ENCODE data around the gene SCNN1B.

The SCNN1B gene

DNA sequence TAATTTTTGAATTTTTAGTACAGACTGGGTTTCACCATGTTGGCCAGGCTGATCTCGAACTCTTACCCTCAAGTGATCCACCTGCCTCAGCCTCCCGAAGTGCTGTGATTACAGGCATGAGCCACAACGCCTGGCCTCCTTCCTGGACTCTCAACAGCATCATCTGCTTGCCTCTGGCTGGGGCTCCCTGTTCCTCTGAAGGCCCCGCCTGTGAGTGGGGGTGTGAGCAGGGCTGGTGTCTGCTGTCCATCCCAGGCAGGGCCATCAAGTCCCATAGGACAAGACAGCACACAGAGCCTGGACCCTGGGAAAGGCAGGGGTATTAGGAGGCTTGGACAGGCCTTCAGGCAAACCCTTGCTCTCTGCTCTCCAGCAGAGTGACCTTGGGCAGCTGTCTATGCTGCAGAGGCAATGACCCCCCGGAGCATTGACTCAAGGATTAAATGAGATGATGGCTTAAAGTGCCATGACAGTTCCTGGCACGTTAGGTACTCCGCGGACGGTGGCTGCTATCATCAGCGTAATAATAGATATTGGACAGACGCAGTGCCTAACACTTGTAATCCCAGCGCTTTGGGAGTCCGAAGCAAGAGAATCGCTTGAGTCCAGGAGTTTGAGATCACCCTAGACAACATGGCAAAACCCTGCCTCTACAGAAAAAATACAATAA lies 19.2 kb downstream of the SCNN1B start:
- no peak for DNase-seq (ENCODE audit: low spot score)

DNA sequence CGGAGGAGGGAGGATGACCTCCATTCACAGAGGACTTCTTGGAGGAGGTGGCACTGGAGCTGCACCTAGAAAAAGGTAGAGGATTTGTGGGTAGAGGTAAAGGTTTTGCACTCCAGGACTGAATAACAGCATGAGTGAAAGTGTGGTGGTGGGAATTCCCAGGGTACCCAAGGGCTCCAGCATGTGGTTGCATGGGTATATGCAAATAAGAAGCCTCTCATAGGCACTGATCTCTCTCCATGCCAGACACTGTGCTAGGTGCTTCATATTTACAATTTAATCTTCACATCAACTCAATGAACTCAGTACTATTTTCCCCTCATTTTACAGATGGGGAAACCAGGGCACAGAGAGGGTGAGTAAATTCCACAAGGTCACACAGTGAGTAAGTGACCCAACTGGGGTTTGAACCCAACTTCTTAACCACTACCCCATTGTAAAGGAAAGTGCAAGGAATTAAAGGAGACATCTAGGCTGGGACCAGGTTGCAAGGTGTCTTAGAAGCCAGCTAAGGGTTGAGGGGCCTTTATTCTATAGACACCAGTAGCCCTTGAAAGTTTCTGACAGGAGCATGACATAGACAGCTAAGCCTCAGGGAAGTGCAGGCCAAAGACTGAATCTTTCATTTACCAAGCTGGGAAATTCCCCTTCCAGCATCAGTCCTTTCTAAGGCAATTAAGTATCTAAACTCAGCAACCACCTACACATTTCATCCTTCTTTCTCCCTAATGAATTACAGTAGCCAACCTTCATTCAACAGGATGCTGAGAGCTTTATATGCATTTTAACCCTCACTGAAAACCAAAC lies 21.3 kb downstream of the SCNN1B start:
- DNase-seq (ENCODE audit: low spot score) = no peak

DNA sequence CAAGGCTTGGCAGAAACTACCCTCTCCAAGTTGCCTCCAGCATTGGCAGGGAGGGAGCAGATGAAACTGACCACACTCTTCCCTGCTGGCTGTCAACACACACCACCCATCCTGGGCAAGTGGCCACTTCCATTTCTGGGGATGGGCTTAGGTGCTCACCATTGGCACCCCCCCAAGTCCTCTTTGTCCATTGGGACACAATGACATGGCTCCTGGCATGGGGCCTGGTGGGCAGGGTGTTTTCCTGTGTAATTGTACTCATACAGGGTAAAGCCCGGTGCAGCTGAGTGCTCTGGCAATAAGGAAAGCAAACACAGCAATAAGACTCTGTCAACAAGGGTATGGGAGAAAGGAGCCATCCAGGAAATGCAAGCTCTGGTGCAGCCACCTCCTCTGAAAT lies 22.6 kb downstream of the SCNN1B start:
- no peak for DNase-seq (ENCODE audit: low spot score)

DNA sequence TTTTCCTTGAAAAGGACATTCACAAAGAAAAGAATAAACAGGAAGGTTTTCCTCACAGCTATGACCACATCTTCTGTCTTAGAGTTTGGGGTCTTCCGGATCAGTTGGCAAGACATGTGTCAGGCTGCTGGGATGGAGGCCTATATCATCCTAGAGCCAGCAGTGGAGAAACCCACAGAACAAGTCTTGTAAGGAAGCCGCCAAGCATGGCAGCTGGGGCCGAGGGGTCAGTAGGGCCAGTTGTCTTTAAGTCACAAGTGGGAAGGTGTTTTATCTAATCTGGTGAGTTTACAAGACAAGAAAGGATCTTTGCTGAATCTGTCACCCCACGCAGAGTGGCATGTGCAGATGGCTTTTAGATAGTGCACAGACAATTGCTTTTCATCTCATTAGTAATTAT lies 25.7 kb downstream of the SCNN1B start:
- DNase-seq (ENCODE audit: low spot score) = no peak

DNA sequence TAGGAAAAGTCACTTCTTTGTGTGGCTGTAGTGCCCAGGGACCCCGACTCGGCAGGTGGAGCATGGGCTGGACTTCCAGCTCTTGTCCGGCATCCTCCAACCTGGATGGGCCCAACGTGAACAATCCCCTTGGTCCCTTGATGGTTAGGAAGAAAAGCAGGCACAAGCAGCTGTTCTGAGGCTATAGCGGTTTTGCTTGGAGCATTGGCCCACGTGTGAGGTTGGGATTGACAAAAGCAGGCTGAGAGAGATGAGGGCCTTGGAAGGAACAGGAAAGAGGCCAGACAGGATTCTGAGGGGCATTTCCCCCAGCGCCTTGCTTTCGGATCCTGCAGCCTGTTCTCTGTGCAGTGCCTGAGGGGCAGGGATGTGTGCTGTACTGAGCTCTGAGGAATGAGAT lies 28.1 kb downstream of the SCNN1B start:
- DNase-seq (ENCODE audit: low spot score) = no peak

DNA sequence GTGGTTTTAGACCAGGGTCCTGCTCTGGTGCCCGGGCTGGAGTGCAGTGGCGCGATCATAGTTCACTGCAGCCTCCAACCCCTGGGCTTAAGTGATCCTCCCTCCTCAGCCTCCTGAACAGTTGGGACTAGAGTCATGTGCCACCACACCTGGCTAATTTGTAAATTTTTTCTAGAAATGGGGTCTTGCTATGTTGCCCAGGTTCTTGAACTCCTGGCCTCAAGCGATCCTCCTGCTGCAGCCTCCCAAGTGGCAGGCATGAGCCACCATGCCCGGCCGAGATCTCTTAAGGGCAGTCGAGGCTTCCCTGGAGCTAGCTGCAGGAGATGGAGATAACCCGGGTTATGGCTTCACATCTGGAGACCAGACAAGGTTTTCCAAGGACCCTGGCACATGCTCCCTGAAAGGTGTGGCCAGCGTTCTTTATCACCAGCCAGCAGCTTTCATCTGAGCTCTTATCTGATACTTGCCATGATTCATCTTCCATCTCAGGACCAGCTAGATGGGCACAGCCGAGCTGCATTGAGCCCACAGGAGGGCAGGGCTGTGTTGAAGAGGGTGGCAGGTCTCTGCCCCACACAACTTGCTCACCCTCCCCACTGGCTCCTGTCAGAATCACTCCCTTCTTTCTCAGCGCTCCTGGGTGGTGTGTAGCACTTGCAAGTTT lies 28.6 kb downstream of the SCNN1B start:
- DNase-seq (ENCODE audit: low spot score) = no peak

DNA sequence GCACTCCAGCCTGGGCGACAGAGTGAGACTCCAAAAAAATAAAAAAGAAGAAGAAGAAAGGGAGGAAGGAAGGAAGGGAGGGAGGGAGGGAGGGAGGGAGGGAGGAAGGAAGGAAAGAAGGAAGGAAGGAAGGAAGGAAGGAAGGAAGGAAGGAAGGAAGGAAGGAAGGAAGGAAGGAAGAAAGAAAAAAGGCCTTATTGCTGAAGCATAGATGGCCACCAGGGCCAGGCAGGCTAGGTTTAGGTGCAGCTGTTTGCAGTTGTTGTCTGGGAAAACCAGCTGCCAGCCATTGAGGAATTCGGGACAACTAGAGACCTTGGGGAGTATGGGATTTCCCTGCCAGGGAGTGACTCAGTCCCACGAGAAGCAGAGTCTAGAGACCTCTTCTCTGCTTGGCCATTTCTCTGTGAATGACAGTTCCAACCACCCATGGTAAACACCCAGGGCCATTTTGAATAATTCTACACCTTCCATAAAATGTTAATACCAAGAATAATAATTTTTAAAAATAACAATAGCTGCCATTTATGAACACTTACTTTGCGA lies 31.0 kb downstream of the SCNN1B start:
- DNase-seq (ENCODE audit: low spot score) = no peak

DNA sequence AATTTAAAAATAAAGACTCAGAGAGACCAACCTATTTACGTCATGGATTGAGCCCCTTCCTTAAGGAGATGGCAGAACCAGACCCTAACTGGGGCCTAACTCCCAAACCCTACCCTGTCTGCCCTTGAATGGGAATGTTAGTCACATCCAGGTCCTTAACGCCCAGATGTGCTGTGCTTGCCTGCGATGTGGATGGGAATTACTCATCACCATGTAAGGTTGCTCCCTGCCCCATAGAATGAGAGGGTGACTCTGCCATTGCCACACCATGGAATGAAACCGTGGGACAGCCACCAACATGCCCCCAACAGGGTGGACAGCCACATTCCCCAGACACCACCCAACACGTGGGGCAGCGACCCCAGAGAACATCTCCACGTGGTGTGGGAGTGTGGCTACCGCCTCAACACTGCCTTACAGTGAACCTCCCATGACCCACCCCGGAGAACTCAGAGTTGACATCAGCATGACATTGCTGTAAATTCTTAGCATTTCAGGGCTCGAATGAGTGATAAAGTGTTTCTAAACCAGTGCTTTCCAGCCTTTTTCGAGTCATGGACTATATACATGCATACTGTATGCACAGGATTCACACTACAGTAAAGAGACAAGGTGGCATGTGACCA lies 31.8 kb downstream of the SCNN1B start:
- no peak for DNase-seq (ENCODE audit: low spot score)

DNA sequence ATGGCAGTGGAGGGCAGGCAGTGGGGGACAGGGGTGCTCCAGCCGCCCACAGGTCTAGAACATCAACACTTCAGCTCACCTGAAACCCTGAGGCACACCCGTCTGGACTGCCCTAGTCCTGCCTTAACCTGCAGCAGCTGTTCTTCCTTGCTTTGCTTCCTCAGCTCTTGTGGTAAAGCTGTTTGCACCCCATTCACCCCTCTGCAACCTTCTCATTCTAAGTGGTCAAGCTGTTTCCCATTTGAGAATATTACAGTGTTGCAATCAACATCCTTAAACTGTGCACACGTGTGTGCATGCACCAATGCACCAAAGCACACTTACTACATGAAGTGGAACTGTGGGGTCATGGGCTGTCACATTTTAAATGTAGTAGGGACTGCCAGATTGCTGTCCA lies 32.4 kb downstream of the SCNN1B start:
- DNase-seq (ENCODE audit: low spot score) = no peak

DNA sequence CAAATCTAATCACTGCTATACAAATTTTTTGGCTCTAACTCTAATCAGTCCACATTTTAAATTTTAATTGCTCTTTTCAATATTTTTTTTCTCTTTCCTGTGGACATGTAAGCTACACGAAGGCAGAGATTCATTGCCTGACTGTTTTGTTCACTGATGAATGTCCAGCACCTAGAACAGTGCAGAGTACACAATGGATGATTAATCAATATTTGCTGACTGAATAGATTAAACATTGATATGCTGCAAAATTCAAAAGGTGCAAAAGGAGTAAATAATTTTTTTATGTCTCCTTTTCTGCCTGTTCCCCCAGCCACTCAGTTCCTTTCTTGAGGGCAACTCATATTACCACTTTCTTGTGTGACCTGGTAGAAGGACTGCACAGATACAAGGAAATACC lies 32.8 kb downstream of the SCNN1B start:
- DNase-seq (ENCODE audit: low spot score) = no peak

DNA sequence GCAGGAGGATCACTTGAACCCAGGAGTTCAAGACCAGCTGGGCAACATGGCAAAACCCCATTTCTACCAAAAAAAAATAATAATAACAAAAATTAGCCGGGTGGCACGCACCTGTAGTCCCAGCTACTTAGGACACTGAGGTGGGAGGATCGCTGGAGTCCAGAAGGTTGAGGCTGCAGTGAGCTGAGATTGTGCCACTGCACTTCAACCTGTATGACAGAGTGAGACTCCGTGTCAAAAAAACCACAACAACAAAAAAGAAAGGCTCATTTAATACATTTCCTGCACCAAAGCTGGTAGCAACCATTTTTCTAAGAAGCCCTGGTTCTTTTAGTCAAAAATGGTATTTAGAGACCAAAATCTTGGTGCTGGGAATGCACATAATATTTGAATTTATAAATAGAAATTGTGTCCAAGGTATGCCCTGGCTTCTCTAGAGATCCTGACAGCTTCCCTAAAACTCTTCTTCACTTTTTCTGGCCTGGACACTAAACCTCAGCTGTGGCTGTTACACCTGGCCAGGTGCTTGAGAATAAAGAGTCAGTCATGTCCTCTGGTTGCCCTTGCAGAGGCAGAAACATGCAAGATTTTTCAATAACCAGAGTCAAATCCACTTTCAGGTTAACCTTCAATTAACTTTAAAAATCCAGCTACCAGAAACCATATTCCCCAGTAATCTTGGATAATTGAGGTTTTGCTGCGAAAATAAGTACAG lies 35.9 kb downstream of the SCNN1B start:
- no peak for DNase-seq (ENCODE audit: low spot score)

DNA sequence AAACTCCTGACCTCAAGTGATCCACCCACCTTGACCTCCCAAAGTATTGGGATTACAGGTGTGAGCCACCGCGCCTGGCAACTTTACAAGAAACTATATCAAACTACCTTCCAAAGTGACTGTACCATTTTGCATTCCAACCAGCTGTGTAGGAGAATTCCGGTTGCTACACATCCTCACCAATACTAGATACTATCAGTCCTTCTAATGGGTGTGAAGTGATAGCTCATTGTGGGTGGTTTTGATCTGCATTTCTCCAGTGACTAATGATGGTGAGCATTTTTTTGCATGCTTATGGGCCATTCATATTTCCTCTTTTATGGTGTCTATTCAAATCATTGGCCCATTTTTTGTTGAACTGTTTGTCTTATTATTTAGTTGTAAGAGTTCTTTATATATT lies 37.7 kb downstream of the SCNN1B start:
- DNase-seq (ENCODE audit: low spot score) = no peak

DNA sequence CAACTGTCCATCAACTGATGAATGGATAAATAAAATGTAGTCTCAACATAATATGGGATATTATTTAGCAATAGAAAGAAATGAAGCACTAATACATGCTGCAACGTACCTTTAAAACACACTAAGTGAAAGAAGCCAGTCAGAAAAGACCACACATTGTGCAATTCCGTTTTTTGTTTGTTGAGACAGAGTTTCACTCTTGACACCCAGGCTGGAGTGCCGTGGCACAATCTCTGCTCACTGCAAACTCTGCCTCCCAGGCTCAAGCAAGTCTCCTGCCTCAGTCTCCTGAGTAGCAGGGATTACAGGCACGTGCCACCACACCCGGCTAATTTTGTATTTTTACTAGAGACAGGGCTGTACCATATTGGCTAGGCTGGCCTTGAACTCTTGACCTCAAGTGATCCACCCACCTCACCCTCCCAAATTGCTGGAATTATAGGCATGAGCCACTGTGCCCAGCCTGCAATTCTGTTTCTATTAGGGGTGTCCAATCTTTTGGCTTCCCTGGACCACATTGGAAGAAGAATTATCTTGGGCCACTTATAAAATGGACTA lies 40.1 kb downstream of the SCNN1B start:
- no peak for DNase-seq (ENCODE audit: low spot score)

DNA sequence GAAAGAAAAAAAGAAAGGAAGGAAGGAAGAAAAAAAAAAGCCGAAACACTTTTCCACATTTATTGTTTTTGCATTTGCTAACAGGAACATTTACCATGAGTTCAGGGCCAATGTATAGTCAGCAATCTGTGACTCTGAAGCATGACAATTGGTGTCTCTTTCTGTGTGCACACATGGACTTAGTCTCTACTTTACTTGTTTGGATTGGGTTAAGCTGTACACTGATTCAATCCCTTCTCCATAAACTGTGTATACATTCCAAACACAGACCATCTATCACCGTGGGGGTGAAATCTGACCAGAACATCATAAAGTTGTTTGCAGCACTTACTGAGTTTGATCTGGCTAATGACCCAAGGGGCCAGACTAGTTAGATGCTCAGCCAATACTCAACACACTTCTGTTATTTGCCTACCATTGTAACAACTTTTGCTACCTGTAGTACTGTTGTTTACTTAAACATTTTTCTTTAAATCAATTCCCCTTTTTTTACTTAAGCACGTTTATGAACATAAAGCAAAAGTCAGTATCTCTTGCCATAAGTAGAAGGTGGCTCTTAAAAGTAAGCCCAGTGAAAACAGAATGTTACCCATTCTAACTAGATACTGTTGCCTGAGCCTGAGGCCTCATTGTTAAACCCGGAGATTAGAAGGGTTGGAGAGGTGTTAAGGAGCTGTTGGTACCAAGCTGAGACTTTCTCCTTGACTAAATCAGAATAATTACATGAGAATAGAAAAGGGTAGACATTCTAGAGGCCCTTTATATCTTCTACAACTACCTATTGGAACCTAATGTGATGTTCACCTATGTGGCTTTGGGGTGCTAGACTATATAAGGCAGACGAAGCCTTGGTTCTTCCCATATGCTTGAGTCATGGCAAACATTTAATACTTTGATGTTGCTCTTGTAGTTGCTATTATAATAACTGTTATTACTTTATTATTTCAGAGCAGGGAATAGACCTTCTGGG lies 41.8 kb downstream of the SCNN1B start:
- peak; percentile 47 for DNase-seq (ENCODE audit: low spot score)

DNA sequence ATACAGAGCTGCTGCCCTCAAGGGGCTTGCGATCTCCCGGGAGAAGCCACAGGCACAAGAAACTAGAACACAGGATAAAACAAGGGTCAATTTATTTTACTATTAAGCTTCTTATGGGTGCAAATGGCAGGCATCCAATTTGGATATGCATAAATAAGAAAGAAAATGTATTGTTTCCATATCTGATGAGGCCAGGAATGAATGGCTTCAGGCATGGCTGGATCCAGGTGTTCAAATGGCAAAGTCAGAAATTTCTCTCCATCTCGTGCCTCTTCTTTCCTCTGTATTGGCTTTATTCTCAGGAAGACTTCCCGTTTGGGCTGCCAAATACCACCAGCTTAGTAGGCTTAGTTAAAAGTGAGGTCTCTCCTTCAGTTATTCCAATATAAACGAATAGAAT lies 43.1 kb downstream of the SCNN1B start:
- no peak for DNase-seq (ENCODE audit: low spot score)

DNA sequence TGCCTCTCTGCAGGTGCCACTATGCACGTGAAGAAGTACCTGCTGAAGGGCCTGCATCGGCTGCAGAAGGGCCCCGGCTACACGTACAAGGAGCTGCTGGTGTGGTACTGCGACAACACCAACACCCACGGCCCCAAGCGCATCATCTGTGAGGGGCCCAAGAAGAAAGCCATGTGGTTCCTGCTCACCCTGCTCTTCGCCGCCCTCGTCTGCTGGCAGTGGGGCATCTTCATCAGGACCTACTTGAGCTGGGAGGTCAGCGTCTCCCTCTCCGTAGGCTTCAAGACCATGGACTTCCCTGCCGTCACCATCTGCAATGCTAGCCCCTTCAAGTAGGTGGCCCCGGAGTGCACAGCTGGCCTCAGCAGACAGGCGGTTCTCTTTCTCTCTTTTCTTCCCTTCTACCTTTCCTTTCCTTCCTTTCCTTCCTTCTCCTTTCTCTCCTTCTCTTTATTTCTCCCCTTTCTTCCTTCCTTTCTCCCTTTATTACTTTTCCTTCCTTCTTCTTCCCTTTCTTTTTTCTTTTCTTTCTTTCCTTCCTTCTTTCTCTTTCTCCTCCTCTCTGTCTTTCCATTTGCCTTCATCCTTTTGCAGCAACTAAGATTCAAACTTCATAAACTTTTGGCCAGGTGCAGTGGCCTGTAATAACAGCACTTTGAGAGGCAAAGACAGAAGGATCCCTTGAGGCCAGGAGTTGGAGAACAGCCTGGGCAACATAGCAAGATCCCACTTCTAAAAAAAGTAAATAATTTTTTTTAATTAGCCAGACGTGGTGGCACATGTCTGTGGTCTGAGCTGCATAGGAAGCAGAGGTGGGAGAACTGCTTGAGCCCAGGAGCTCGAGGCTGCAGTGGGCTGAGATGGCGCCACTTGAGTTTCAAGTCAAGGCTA lies 46.7 kb downstream of the SCNN1B start:
- peak; percentile 64 for DNase-seq (ENCODE audit: low spot score)

DNA sequence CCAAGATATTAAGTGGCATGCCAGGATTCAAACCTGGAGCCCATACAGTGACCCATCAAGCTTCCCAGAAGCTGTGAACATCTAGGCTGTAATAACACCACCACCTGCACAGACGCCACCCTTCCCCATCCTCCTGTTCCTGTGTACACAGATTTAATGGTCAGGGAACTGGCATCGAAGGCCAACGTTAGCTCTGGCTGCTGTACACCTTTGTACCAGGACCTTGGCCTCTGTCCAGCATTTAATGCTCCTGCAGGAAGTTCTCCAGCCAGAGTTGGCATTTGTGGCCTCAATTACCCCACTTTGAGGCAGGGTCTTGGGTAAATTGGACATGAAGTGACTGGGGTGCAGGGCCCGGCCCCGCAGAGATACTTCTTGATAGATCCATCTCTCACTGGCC lies 49.3 kb downstream of the SCNN1B start:
- DNase-seq (ENCODE audit: low spot score) = no peak

DNA sequence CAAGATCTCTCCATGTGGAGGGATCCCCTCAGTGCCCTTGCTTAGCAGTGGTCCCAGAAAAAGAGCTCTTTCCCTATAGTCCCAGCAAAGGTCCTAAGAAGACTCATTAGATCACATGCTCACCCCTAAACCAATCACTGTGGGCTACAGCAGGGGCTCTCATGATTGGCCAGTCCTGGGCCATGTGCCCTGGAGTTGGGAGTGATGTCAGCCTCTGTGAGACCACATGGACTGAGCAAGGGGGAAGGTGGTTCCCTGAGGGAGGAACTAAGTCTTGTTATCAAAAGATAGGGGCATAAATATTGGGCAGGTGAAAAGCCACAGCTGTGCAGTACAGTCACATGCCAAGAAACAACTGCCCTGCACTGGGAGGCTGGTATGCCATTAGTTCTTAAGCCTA lies 51.3 kb downstream of the SCNN1B start:
- DNase-seq (ENCODE audit: low spot score) = no peak

DNA sequence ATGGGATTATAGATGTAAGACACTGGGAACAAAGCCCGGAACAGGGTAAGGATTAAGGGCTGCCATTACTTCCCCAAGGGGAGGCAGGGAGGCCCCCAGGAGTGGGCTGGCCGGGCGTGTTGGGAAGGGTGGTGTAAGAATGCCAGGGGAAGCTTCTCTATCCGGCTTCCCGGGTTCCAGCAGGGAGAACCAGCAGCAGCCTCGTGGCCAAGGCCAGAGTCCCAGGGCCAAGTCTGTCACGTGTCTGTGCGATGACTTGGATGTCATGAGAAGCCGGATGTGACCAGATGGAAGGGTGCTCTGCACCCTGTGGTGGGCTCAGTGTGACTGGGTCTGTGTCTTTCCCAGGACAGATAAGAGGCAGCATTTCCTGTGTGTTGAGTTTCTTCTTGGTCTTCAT lies 52.1 kb downstream of the SCNN1B start:
- DNase-seq (ENCODE audit: low spot score) = no peak

Data from iPS-NIHi11 (cell line).